NK-92 treated with Interleukin-12 subunit alpha and Interleukin-12 subunit beta, amount 100 ng/mL, for 24 hours (cell line): ENCODE measurements around the gene L3MBTL4.

Experiments used
- DNase-seq: peaks from one replicate; lab custom pipeline; 2025; lab: John Stamatoyannopoulos, UW

Gene L3MBTL4

GRCh38 chr18:5984245-5984644, 430.5 kb downstream of the L3MBTL4 start:
- no peak for DNase-seq

GRCh38 chr18:5983488-5983887, 431.2 kb downstream of the L3MBTL4 start:
- no peak for DNase-seq

GRCh38 chr18:5982332-5982731, 432.4 kb downstream of the L3MBTL4 start:
- no peak for DNase-seq

- DNase-seq: no peak
These were observed 434.0 kb downstream of the L3MBTL4 start for GRCh38 chr18:5980721-5981120.

- no peak for DNase-seq
These were observed 434.7 kb downstream of the L3MBTL4 start for GRCh38 chr18:5979971-5980457.

- no peak for DNase-seq
These were observed 435.4 kb downstream of the L3MBTL4 start for GRCh38 chr18:5979176-5979888.

GRCh38 chr18:5977022-5977421, 437.7 kb downstream of the L3MBTL4 start:
- DNase-seq: no peak

GRCh38 chr18:5975111-5976002, 439.4 kb downstream of the L3MBTL4 start:
- no peak for DNase-seq

GRCh38 chr18:5974696-5975095, 440.0 kb downstream of the L3MBTL4 start:
- no peak for DNase-seq

GRCh38 chr18:5973099-5973498, 441.6 kb downstream of the L3MBTL4 start:
- no peak for DNase-seq

- DNase-seq: no peak
These were observed 442.4 kb downstream of the L3MBTL4 start for GRCh38 chr18:5972298-5972697.

GRCh38 chr18:5969989-5970403, 444.7 kb downstream of the L3MBTL4 start:
- no peak for DNase-seq

GRCh38 chr18:5969355-5969988, 445.2 kb downstream of the L3MBTL4 start:
- DNase-seq: no peak

- no peak for DNase-seq
These were observed 447.0 kb downstream of the L3MBTL4 start for GRCh38 chr18:5967666-5968065.

- no peak for DNase-seq
These were observed 447.7 kb downstream of the L3MBTL4 start for GRCh38 chr18:5967007-5967406.

- DNase-seq: no peak
These were observed 448.2 kb downstream of the L3MBTL4 start for GRCh38 chr18:5966514-5966913.

GRCh38 chr18:5964996-5965395, 449.7 kb downstream of the L3MBTL4 start:
- no peak for DNase-seq

GRCh38 chr18:5964596-5964995, 450.1 kb downstream of the L3MBTL4 start:
- no peak for DNase-seq

GRCh38 chr18:5964108-5964507, 450.6 kb downstream of the L3MBTL4 start:
- DNase-seq: no peak

GRCh38 chr18:5963267-5963666, 451.4 kb downstream of the L3MBTL4 start:
- DNase-seq: no peak

GRCh38 chr18:5962362-5962761, 452.3 kb downstream of the L3MBTL4 start:
- no peak for DNase-seq

GRCh38 chr18:5961828-5962150, 452.9 kb downstream of the L3MBTL4 start:
- no peak for DNase-seq
